CMK (cell line): Measurements from ENCODE around the gene CKAP2L.
"Not testable (repeated sequence)": the region's sequence is repeated elsewhere in the genome, so short reads cannot be mapped to it uniquely, and the experiment has no call there.

ENCODE experiments used
- DNase-seq: peaks from one replicate; pipeline ENCODE4 v3.0.0-alpha.2; 2010; ENCODE audit warnings: low read depth

The CKAP2L gene

GRCh38 chr2:112709703-112710102 lies 54.7 kb downstream of the CKAP2L start:
- DNase-seq = no peak

GRCh38 chr2:112708968-112709367 lies 55.4 kb downstream of the CKAP2L start:
- DNase-seq = no peak

GRCh38 chr2:112706947-112707346 lies 57.5 kb downstream of the CKAP2L start:
- not testable (repeated sequence) for DNase-seq

GRCh38 chr2:112706170-112706664 lies 58.2 kb downstream of the CKAP2L start:
- DNase-seq = peak; percentile 98

- no peak for DNase-seq
Observed at GRCh38 chr2:112705575-112705974, 58.8 kb downstream of the CKAP2L start.

GRCh38 chr2:112703684-112704083 lies 60.7 kb downstream of the CKAP2L start:
- DNase-seq = no peak

- DNase-seq = no peak
Observed at GRCh38 chr2:112701052-112701451, 63.4 kb downstream of the CKAP2L start.

GRCh38 chr2:112699984-112700667 lies 64.3 kb downstream of the CKAP2L start:
- DNase-seq = no peak

- no peak for DNase-seq
Observed at GRCh38 chr2:112698834-112699515, 65.4 kb downstream of the CKAP2L start.

- no peak for DNase-seq
Observed at GRCh38 chr2:112694182-112694581, 70.2 kb downstream of the CKAP2L start.

- no peak for DNase-seq
Observed at GRCh38 chr2:112693596-112693995, 70.8 kb downstream of the CKAP2L start.

GRCh38 chr2:112692918-112693317 lies 71.5 kb downstream of the CKAP2L start:
- no peak for DNase-seq

GRCh38 chr2:112692495-112692911 lies 71.9 kb downstream of the CKAP2L start:
- DNase-seq = peak; percentile 49

- no peak for DNase-seq
Observed at GRCh38 chr2:112691881-112692281, 72.5 kb downstream of the CKAP2L start.

GRCh38 chr2:112690853-112691401 lies 73.5 kb downstream of the CKAP2L start:
- no peak for DNase-seq

GRCh38 chr2:112688086-112688880 lies 76.1 kb downstream of the CKAP2L start:
- DNase-seq = no peak

- DNase-seq = no peak
Observed at GRCh38 chr2:112687522-112687921, 76.9 kb downstream of the CKAP2L start.
